ENCODE data around the gene RAG1. TPM values are rescaled to one million over a fixed set of nuclear protein-coding genes. Genes with fewer than 3 reads are reported as not detected.

The RAG1 gene
- total and polyA plus RNA-seq, 2 of the 8 experiments (the other 6 are each of a cell fraction or from before 2014, with no cell fraction given), result 0.14 to 0.58 TPM

- TF ChIP-seq, protein P1, sequence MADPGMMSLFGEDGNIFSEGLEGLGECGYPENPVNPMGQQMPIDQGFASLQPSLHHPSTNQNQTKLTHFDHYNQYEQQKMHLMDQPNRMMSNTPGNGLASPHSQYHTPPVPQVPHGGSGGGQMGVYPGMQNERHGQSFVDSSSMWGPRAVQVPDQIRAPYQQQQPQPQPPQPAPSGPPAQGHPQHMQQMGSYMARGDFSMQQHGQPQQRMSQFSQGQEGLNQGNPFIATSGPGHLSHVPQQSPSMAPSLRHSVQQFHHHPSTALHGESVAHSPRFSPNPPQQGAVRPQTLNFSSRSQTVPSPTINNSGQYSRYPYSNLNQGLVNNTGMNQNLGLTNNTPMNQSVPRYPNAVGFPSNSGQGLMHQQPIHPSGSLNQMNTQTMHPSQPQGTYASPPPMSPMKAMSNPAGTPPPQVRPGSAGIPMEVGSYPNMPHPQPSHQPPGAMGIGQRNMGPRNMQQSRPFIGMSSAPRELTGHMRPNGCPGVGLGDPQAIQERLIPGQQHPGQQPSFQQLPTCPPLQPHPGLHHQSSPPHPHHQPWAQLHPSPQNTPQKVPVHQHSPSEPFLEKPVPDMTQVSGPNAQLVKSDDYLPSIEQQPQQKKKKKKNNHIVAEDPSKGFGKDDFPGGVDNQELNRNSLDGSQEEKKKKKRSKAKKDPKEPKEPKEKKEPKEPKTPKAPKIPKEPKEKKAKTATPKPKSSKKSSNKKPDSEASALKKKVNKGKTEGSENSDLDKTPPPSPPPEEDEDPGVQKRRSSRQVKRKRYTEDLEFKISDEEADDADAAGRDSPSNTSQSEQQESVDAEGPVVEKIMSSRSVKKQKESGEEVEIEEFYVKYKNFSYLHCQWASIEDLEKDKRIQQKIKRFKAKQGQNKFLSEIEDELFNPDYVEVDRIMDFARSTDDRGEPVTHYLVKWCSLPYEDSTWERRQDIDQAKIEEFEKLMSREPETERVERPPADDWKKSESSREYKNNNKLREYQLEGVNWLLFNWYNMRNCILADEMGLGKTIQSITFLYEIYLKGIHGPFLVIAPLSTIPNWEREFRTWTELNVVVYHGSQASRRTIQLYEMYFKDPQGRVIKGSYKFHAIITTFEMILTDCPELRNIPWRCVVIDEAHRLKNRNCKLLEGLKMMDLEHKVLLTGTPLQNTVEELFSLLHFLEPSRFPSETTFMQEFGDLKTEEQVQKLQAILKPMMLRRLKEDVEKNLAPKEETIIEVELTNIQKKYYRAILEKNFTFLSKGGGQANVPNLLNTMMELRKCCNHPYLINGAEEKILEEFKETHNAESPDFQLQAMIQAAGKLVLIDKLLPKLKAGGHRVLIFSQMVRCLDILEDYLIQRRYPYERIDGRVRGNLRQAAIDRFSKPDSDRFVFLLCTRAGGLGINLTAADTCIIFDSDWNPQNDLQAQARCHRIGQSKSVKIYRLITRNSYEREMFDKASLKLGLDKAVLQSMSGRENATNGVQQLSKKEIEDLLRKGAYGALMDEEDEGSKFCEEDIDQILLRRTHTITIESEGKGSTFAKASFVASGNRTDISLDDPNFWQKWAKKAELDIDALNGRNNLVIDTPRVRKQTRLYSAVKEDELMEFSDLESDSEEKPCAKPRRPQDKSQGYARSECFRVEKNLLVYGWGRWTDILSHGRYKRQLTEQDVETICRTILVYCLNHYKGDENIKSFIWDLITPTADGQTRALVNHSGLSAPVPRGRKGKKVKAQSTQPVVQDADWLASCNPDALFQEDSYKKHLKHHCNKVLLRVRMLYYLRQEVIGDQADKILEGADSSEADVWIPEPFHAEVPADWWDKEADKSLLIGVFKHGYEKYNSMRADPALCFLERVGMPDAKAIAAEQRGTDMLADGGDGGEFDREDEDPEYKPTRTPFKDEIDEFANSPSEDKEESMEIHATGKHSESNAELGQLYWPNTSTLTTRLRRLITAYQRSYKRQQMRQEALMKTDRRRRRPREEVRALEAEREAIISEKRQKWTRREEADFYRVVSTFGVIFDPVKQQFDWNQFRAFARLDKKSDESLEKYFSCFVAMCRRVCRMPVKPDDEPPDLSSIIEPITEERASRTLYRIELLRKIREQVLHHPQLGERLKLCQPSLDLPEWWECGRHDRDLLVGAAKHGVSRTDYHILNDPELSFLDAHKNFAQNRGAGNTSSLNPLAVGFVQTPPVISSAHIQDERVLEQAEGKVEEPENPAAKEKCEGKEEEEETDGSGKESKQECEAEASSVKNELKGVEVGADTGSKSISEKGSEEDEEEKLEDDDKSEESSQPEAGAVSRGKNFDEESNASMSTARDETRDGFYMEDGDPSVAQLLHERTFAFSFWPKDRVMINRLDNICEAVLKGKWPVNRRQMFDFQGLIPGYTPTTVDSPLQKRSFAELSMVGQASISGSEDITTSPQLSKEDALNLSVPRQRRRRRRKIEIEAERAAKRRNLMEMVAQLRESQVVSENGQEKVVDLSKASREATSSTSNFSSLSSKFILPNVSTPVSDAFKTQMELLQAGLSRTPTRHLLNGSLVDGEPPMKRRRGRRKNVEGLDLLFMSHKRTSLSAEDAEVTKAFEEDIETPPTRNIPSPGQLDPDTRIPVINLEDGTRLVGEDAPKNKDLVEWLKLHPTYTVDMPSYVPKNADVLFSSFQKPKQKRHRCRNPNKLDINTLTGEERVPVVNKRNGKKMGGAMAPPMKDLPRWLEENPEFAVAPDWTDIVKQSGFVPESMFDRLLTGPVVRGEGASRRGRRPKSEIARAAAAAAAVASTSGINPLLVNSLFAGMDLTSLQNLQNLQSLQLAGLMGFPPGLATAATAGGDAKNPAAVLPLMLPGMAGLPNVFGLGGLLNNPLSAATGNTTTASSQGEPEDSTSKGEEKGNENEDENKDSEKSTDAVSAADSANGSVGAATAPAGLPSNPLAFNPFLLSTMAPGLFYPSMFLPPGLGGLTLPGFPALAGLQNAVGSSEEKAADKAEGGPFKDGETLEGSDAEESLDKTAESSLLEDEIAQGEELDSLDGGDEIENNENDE (IDR thresholded peaks at IDR 0.05; ENCODE audit: insufficient replicate concordance, low read length), result no peak
- TF ChIP-seq SRF (IDR thresholded peaks at IDR 0.05; ENCODE audit: low read depth, low read length) (no peak), TAF7 (optimal IDR thresholded peaks at IDR 0.05; ENCODE audit: borderline replicate concordance, low read depth, low read length) (no peak), CTBP2 (IDR thresholded peaks at IDR 0.05; ENCODE audit: borderline replicate concordance, insufficient read depth, insufficient read length, low read length) (no peak), EZH2 (IDR thresholded peaks at IDR 0.05; ENCODE audit: low read depth, low read length, severe bottlenecking) (no peak), GTF2F1 (IDR thresholded peaks at IDR 0.05; ENCODE audit: borderline replicate concordance, low read depth, low read length) (no peak), JUND (IDR thresholded peaks at IDR 0.05; ENCODE audit: low read length) (no peak), HDAC2 (IDR thresholded peaks at IDR 0.05; ENCODE audit: borderline replicate concordance in 1 of 2, low read depth in 2 of 2, low read length in 2 of 2) (no peak)
Measured at GRCh38 chr11:36620246-36620645, 52.4 kb downstream of the RAG1 start (continued).
